Measurements from ENCODE around the gene SNX14. TPM values are rescaled to one million over a fixed set of nuclear protein-coding genes. Genes with fewer than 3 reads are reported as not detected.

Gene SNX14
- total and polyA plus RNA-seq, 10 donors: 63.8 to 170 (median 88.9) TPM

- TF ChIP-seq POLR2AphosphoS5 (IDR thresholded peaks at IDR 0.05): no peak
- no peak for TF ChIP-seq POLR2A (IDR thresholded peaks at IDR 0.05)
- no peak for TF ChIP-seq CTCF (IDR thresholded peaks at IDR 0.05 in 8 of 11, conservative IDR thresholded peaks at IDR 0.05 in 3 of 11)
- Histone ChIP-seq H3K9me3 (no peaks in the 10 kb centered on the region), H3K4me3 (no peak overlapping the region), H3K36me3 (peaks cover 2 to 100% (median 67%) of the 10 kb centered on the region in 6 donors), H3K4me1 (no peaks in the 10 kb centered on the region), H3K27me3 (replicated peaks in 1 of 7) (no peaks in the 10 kb centered on the region), H3K27ac (peak overlapping the region in 1 of 8 donors; percentile 8)
- intact Hi-C loops (cut with DNase I; ENCODE audit: low total_unique reads): no loop called here
- no peak for DNase-seq
- 89 to 97% (median 94%) methylated on average over 4 of the region's 4 CpGs for WGBS, 5 donors
These were observed 19.2 kb upstream of the SNX14 start for GRCh38 chr6:85612690-85613474.

- DNase-seq: no peak
- H3K4me3 ChIP-seq: no peak overlapping the region
- H3K9me3 ChIP-seq: no peaks in the 10 kb centered on the region
- no peaks in the 10 kb centered on the region for H3K27me3 ChIP-seq (replicated peaks in 1 of 7)
- intact Hi-C loops (cut with DNase I; ENCODE audit: low total_unique reads): no loop called here
- 88 to 92% (median 90%) methylated on average over 2 of the region's 2 CpGs for WGBS, 5 donors
- no peak for TF ChIP-seq CTCF (IDR thresholded peaks at IDR 0.05 in 8 of 11, conservative IDR thresholded peaks at IDR 0.05 in 3 of 11)
- no peak for TF ChIP-seq POLR2AphosphoS5 (IDR thresholded peaks at IDR 0.05)
- TF ChIP-seq POLR2A (IDR thresholded peaks at IDR 0.05): no peak
- H3K27ac ChIP-seq: no peak overlapping the region
- peaks cover 0 to 94% (median 45%) of the 10 kb centered on the region in 6 donors for H3K36me3 ChIP-seq
- no peaks in the 10 kb centered on the region for H3K4me1 ChIP-seq
These were observed 16.7 kb upstream of the SNX14 start for GRCh38 chr6:85610182-85610895.

GRCh38 chr6:85602100-85602499, 8.4 kb upstream of the SNX14 start:
- WGBS, 5 donors: 81 to 91% (median 87%) methylated on average over 4 of the region's 4 CpGs
- no peak overlapping the region for H3K27ac ChIP-seq
- no peak overlapping the region for H3K4me3 ChIP-seq
- no peaks in the 10 kb centered on the region for H3K27me3 ChIP-seq (replicated peaks in 1 of 7)
- H3K9me3 ChIP-seq: no peaks in the 10 kb centered on the region
- intact Hi-C loops (cut with DNase I; ENCODE audit: low total_unique reads): no loop called here
- DNase-seq: no peak
- H3K4me1 ChIP-seq: no peaks in the 10 kb centered on the region
- H3K36me3 ChIP-seq: peaks cover 0 to 20% (median 0%) of the 10 kb centered on the region in 6 donors
- TF ChIP-seq POLR2A (IDR thresholded peaks at IDR 0.05) (no peak), CTCF (IDR thresholded peaks at IDR 0.05 in 8 of 11, conservative IDR thresholded peaks at IDR 0.05 in 3 of 11) (no peak), POLR2AphosphoS5 (IDR thresholded peaks at IDR 0.05) (no peak)

- intact Hi-C loops (cut with DNase I; ENCODE audit: low total_unique reads): no loop called here
- H3K27ac ChIP-seq: no peak overlapping the region
- no peaks in the 10 kb centered on the region for H3K27me3 ChIP-seq (replicated peaks in 1 of 7)
- H3K4me1 ChIP-seq: no peaks in the 10 kb centered on the region
- no peak for DNase-seq
- no peaks in the 10 kb centered on the region for H3K9me3 ChIP-seq
- TF ChIP-seq CTCF (IDR thresholded peaks at IDR 0.05 in 8 of 11, conservative IDR thresholded peaks at IDR 0.05 in 3 of 11) (no peak), POLR2AphosphoS5 (IDR thresholded peaks at IDR 0.05) (no peak), POLR2A (IDR thresholded peaks at IDR 0.05) (no peak)
- H3K4me3 ChIP-seq: no peak overlapping the region
- 88 to 93% (median 91%) methylated on average over 11 of the region's 11 CpGs for WGBS, 5 donors
- H3K36me3 ChIP-seq: peaks cover 0 to 13% (median 0%) of the 10 kb centered on the region in 6 donors
These were observed 7.2 kb upstream of the SNX14 start for GRCh38 chr6:85600713-85601313.
